Colon (tissue), 2 donors: ENCODE data around the gene BRD3.

Experiments used
- FAIRE-seq: peaks from 2 replicates; lab custom pipeline; 2012; peaks lifted over from hg19 to GRCh38; lab: Jason Lieb, UNC
- donor health status: control.
- donor health status: control.

BRD3 gene

DNA sequence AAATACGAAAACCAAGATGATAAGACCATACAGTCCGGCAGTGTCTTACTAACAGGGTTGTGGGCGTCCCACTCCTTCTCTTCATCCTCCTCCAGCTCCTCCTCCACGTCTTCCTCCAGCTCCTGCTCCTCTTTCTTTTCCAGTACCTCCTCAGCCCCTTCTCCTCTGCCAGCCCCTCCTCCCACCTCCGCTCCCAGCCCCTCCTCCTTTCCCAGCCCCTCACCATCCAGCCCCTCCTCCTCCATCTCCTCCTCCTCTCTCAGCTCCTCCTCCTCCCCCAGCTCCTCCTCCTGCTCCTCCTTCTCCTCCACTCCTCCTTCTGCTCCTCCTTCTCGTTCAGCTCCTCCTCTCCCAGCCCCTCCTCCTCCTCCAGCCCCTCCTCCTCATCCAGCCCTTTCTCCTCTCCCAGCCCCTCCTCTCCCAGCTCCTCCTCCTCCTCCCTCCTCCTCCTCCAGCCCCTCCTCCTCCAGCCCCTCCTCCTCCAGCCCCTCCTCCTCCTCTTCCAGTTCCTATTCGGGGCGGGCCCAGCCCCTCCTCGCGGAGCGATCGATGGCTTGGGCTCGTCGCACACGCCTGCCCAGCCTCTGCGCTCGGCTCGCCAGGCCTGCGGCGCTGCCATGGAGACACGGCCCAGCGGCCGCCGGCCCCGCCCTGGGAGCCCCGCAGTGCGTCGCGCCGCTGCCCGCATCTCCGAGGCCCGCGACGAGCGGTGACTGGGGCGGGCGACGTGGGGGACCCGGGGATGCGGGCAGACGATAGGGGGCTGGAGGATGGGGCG, 42.8 kb downstream of the BRD3 start, which contains the start of gene BRD3OS:
TSS of gene BRD3OS (plus strand) at position 654 of the 778 bp plus-strand sequence. CDS start 1,267 bp downstream, outside the sequence.
- no peak for FAIRE-seq

DNA sequence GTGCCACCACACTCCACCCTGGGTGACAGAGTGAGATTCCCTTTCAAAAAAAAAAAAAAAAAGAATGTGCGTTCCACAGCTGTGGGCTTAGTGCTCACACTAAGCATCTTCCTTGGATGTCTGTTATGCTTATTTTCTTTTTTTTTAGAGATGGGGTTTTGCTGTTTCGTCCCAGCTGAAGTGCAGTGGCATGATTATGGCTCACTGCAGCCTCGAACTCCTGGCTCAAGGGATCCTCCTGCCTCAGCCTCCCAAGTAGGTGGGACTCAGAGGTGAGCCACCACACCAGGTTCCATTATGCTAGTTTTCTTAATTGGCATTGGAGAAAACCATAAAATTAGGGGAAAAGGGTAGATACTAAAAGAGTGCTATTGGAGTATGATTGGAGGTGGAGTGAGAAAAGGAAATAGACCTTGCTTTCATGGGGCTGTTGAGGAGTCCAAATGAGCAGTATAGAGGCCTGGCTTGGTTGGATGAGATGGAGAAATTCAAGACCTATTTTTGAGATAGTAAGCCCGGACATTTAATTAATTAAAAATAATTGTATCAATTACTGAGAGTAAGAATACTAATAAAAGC, 43.5 kb downstream of the BRD3 start:
- FAIRE-seq = no peak

- no peak for FAIRE-seq
These were observed 52.9 kb downstream of the BRD3 start for GRCh38 chr9:134014946-134015345.

- no peak for FAIRE-seq
These were observed 56.4 kb downstream of the BRD3 start for GRCh38 chr9:134011401-134011800.

GRCh38 chr9:134010310-134011173, 57.3 kb downstream of the BRD3 start:
- FAIRE-seq = no peak

DNA sequence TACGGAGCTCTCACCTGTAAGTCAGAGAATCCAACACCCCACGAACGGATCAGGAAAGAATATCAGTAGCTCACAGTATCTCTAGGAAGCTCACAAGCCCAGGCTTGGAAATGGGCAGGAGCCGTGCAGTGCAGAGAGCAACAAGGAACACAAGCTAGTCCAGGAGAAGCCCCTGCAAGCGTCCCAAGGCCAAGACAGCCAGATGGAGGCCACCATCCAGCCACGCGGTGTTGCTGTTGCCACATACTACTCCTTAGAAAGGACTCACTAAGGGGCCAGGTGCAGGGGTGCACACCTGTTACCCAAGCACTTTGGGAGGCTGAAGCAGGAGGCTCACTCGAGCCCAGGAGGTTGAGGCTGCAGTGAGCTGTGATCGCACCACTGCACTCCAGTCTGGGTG, 60.3 kb downstream of the BRD3 start:
- FAIRE-seq = no peak

DNA sequence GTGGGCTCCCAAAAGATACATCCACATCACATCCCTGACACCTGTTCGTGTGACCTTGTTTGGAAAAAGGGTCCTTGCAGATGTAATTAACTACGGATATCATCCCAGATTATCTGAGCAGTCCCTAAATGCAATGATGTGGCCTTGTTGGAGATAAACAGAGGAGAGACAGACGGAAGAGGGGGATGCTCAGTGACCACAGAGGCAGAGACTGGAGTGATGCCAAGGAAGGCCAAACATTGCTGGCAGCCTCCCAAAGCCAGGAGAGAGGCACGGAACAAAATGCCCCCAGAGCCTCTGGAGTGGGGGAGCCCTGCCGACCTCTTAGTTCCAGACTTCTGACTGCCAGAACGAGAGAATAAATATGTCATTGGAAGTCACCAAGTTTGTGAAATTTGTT, 60.7 kb downstream of the BRD3 start:
- no peak for FAIRE-seq

DNA sequence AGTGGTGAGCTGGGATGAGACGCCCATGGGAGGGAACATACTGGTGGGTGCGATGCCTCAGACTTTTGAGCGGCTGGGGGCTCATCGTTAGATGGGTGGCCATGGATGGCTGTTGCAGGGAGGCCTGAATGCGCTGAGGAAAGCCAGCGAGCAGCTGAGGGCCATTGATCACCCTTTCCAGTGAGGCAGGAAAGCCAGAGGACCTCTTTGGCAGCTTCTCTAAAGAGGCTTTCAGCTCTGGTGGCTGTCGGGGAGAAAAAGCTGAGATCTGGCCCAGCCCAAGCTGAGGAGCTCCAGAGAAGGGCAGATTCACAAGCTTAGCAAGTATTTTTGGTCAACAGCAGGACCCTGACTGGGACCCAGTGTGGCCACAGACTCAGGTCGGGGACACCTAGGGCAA, 62.4 kb downstream of the BRD3 start:
- no peak for FAIRE-seq

DNA sequence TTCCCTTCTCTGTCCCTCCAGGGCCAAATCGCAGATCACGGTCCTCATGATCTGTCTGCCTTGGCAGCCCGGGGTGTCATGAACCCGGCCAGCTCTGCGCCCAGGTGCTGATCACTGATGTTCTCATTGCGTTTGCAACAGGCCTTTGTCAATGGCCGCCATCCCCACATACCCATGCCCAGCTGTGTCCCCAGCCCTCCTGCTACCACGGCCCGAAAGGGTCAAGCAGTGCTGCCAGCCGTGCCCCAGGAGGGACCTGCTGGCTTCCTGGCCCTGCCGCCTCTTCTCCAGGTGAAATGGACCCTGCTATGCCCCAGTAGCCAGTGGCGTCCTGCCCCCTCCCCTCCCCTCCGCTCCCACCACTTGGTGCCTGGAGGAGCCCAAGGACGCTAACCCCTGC, 62.9 kb downstream of the BRD3 start:
- no peak for FAIRE-seq

DNA sequence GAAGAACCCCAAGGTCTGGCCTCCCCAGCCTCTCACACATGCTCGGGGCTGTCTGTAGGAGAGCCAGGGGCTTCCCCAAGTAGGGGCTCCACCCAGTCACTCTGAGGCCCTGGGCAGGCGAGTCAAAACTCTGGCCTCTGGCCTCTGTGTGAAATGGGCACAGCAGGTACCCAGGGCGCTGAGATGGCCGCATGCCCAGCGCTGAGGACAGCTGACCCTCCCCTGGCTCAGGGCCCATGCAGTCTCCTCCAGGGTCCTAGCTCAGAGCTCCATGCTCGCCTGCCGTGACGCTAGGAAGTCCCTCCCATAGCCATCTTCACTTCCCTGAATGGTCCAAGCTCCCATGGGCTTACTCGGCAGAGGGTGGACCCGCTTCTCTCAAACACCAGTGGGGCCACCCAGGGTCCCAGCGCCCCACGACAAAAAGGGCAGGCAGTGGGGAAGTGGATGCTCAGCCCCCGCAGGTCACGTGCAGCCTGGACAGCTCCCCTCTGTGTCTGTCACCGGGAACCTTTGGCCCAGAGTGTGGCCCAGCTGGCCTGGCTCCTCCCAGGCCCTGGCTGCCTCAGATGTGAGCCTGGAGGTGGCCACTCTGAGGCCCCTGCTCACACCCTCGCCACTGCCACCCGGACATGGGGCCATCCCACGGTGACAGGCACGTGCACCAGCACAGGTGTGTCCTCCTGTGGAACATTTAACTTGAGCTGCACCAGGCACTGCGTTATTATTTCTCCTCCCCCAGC, 63.5 kb downstream of the BRD3 start:
- no peak for FAIRE-seq

DNA sequence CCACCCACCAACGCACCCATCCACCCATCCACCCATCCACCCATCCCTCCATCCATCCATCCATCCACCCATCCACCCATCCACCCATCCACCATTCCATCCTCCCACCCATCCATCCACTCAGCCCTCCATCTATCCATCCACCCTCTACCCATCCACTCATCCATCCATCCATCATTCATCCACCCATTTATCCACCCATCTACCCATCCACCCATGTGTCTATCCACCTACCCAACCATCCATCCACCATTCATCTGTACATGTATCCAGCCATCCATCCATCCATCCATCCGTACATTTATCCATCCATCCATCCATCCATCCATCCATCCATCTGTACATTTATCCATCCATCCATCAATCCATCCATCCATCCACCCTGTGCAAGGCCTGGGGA, 64.6 kb downstream of the BRD3 start:
- FAIRE-seq = no peak

GRCh38 chr9:134002796-134003195, 65.0 kb downstream of the BRD3 start:
- no peak for FAIRE-seq

- no peak for FAIRE-seq
These were observed 68.0 kb downstream of the BRD3 start for GRCh38 chr9:133999851-134000265.

GRCh38 chr9:133998915-133999595, 68.8 kb downstream of the BRD3 start:
- FAIRE-seq = no peak

- no peak for FAIRE-seq
These were observed 70.2 kb downstream of the BRD3 start for GRCh38 chr9:133997584-133997983.

GRCh38 chr9:133996531-133997520, 71.0 kb downstream of the BRD3 start:
- FAIRE-seq = no peak

DNA sequence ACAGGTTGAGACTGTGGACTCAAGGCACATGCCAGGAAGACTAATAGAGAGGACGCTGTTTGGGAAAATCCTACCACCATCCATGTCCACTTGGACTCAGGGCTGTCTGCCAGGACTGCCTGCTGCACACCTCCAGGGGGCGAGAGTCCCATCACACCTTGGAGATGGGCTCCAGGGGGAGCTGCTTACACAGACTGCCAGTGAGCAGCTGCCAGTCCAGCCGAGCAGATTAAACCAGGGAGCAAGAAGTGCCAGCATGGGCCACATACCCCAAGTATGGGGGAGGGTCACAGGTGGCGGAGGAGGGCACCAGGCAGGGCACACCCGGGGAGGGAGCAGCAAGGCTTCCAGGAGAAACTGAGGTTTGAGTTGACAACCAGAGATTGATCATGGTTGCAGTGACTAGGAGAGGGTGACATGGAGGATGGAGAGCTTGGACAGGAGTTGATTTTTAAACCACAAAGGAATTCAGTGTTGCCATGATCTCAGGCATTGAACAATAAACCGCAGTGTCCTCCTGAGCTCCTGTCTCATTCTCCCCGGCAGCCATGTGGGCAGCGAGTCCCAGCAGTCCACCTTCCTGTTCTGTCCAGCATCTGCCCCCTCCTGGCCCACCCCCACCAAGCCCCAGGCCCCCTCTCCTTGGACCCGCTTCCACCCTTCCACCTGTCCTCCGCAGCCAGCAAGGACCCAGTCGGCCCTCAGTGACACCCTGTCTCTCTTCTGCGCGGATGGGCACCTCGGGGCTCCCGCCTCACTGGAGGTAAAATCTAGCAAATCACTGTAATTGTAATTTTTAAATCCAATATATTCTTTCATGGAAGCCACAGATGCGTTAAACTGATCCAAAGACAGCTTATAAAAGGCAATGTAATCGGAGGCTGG, 72.6 kb downstream of the BRD3 start:
- no peak for FAIRE-seq

DNA sequence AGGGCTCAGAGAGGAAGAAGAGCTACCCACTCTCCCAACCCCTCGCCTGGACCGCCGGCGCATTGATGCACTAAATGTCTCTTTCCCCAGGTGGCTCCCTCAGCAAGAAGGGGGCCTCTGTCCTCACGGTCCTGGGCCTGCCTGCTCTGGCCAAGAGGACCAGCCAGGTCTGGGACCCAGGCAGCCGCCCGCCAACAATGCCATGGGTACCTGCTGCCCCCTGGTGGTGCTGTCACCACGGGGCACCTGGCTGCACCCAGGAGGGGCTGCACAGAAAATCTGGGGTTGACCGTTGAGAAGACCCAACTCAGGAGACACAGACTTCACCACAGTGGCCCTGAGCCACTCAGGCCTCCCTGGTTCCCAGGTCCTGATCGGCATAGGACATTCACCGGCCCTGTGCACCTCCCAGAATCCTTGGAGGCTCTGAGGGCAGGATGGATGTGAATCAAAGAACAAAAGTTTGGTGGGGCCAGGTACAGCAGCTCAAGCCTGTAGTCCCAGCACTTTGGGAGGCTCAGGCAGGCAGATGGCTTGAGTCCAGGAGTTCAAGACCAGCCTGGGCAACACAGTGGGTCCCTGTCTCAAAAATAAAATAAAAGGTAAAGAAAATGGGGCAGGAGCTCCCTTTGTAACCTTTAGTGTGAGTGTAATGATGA, 73.3 kb downstream of the BRD3 start:
- no peak for FAIRE-seq
